GM11168 (cell line): ENCODE data around the gene HMCN2.

Experiments used
- in situ Hi-C: fragments of 300-500 bp; cut with MboI; formaldehyde crosslinking; loops from one replicate; pipeline ENCODE4 v1.12.0; 2022; ENCODE audit warnings: low sequenced_read_pairs; ENCODE audit not compliant: unreplicated experiment

Gene HMCN2

GRCh38 chr9:130286072-130286770 lies 20.7 kb downstream of the HMCN2 start:
- in situ Hi-C loops: no loop called here

GRCh38 chr9:130286781-130287428 lies 21.3 kb downstream of the HMCN2 start:
- in situ Hi-C loops: no loop called here

- in situ Hi-C loops: no loop called here
These were observed 22.2 kb downstream of the HMCN2 start for GRCh38 chr9:130287736-130288135.

DNA sequence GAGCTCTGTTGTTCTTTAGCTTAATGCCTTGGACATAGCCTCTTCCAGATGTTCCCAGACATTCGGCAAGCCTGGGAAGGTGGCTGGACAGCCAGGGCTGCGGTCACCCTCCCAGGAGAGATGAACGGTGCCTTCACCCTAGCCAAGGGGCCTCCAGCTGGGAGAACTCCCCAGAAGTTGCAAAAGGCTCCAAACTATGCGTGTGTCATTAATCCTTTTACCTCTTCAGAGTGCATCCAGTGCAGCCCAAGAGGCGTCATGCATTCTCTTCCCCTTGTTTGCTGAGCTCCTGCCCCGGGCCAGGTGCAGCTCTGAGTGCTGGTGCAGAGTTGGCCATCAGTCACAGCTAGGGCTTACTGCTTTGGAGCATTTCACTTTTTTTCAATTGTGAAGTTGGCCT lies 22.8 kb downstream of the HMCN2 start:
- in situ Hi-C loops: no loop called here

DNA sequence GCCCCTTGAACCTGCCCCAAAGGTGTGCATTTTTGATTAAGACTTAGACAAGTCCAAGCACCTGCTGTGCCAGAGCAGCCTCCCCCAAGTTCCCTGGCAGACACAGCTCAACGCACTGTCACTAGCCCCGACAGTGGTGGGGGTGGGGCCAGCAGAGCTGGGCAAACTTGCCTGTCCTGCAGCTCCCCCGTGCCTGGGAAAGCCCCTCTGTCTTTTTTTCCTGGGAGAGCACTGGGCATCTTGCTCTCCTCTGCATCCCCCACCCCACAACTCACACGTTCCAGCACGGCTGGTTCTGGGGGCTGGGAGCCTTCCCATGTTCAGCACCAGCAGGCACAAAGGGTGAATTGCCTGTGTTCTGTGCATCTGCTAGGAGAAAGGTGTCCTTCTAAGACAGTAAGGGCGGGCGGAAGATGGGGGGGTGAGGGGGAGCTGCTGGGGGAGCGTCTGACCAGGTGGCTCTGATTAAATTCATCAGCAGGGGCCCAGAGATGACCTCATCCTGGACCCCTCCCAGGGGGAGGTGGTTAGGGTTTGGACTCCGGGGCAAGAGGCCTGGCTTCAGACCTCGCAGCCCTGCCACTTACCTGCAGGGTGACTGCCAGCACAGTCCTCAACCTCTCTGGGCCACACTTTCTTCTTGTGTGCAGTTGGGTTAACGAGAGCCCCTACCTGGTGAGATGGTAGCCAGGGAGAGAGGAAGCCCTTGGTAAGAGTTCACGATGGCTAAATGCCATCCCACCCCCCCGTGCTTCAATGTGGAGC lies 23.5 kb downstream of the HMCN2 start:
- in situ Hi-C loops: no loop called here

- in situ Hi-C loops: no loop called here
These were observed 24.2 kb downstream of the HMCN2 start for GRCh38 chr9:130289711-130290241.

GRCh38 chr9:130290291-130291181 lies 25.0 kb downstream of the HMCN2 start:
- in situ Hi-C loops: no loop called here

GRCh38 chr9:130291474-130291873 lies 25.9 kb downstream of the HMCN2 start:
- in situ Hi-C loops: no loop called here

- in situ Hi-C loops: no loop called here
These were observed 26.5 kb downstream of the HMCN2 start for GRCh38 chr9:130292106-130292505.

GRCh38 chr9:130294664-130295063 lies 29.1 kb downstream of the HMCN2 start:
- in situ Hi-C loops: no loop called here

DNA sequence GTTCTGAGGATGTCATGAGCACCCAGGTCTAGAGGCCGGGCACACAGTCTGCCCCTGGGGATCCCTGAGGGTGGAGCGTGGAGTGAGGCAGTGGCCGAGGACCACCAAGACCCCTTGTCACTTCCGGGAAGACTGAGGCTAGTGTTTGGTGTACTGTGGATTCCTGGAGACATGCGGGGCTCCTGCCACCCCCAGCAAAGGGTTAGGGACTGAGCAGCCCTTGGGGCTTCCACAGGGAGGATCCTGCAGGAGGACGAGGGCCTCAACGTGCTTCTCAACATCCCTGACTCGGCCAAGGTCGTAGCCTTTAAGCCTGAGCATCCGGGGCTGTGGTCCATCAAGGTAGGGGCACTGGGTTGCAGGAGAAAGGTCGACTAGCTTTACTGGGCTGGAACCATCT lies 29.9 kb downstream of the HMCN2 start:
- in situ Hi-C loops: no loop called here

GRCh38 chr9:130295945-130296782 lies 30.6 kb downstream of the HMCN2 start:
- in situ Hi-C loops: no loop called here

- in situ Hi-C loops: no loop called here
These were observed 31.2 kb downstream of the HMCN2 start for GRCh38 chr9:130296783-130297055.

- in situ Hi-C loops: no loop called here
These were observed 31.8 kb downstream of the HMCN2 start for GRCh38 chr9:130297371-130297770.

DNA sequence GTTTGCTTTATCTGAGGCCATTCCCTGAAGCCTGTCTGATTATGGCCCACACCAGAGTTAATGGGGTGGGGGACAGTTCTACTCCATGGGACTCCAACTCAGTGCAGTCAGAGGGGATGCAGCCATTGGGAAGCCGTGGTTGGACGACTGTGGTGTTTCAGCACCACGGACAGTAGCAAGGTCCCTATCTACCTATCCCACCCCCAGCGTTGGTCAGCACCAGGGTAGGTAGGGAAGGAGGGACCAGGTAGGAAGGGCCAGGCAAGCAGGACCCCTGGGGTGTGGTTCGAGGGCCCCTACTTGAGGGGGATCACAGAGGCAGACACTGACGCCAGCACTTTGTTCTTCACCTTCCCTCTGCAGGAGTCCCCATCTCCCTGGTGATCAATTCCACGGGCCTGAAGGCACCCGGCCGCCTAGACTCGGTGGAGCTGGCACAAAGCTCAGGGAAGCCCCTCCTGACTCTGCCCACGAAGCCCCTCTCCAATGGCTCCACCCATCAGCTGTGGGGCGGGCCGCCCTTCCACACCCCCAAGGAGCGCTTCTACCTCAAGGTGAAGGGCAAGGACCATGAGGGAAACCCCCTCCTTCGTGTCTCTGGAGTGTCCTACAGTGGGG lies 33.2 kb downstream of the HMCN2 start:
- in situ Hi-C loops: no loop called here

- in situ Hi-C loops: no loop called here
These were observed 34.4 kb downstream of the HMCN2 start for GRCh38 chr9:130299785-130300615.

DNA sequence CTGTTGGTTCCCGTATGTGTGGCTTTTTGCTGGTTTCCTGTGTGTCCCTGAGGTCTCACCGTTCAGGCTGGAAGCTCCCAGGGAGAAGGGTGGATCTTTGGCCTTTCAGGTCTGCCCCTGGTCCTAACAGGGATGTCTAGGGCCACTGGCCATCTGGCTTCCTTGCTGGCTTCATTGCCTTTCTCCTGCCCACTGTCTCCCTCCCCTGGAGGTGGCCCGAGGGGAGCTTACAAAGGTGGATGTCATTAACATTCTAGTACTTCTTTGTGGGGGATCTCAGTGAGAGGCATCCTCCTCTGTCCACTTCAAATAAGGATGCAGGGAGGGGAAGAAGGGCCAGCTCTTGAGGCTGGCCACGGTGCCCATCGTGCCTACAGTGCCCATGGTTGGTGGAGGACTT lies 35.2 kb downstream of the HMCN2 start:
- in situ Hi-C loops: no loop called here
